Right lobe of liver (tissue), 4 donors: ENCODE data around the gene CHAF1A.

Experiments used
- POLR2A ChIP-seq: fragments of 450-650 bp; IDR thresholded peaks from one replicate; pipeline ENCODE4 v1.6.1; 2017; ENCODE audit warnings: antibody characterized with exemption, mild to moderate bottlenecking
- TF ChIP-seq, protein P1 (sequence below), 4 donors: fragments of 200-600 bp in 3 of 4; fragments of 450-650 bp in 1 of 4; IDR thresholded peaks; one replicate each; pipeline versions ENCODE4 v1.5.1 to v1.8.0; 2016 to 2022; ENCODE audit warnings: antibody characterized with exemption in 4 of 4, mild to moderate bottlenecking in 2 of 4
- donor health status: DM: no; HTN: no; CAD: no.
- donor health status: DM: no; HTN: no; CAD: no.
- donor health status: DM: no; HTN: yes; CAD: no.

DNA sequence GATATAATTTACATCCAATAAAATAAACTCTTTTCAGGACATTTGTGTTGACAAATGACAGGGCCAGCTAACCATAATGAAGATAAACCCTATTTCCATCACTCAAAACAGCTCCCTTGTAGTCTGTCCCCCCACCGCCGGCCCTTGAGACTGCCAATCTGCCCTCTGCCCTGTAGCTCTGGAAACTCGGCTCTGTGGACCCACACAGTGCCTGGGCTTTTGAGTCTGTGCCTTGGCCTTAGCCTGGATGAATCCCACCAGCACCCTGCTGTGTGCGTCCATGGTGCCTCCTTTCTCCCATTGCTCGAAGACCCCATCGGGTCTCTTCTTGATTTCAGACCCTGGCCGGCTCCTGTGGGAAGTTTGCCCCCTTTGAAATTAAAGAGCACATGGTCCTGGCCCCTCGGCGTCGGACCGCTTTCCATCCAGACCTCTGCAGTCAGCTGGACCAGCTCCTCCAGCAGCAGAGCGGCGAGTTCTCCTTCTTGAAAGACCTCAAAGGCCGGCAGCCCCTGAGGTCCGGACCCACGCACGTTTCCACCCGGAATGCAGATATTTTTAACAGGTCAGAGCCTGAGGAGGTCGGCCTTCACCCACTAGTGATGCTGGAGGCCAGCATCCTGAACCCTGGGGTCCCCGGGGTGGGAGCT, 26.0 kb downstream of the CHAF1A start:
- TF ChIP-seq, protein P1, sequence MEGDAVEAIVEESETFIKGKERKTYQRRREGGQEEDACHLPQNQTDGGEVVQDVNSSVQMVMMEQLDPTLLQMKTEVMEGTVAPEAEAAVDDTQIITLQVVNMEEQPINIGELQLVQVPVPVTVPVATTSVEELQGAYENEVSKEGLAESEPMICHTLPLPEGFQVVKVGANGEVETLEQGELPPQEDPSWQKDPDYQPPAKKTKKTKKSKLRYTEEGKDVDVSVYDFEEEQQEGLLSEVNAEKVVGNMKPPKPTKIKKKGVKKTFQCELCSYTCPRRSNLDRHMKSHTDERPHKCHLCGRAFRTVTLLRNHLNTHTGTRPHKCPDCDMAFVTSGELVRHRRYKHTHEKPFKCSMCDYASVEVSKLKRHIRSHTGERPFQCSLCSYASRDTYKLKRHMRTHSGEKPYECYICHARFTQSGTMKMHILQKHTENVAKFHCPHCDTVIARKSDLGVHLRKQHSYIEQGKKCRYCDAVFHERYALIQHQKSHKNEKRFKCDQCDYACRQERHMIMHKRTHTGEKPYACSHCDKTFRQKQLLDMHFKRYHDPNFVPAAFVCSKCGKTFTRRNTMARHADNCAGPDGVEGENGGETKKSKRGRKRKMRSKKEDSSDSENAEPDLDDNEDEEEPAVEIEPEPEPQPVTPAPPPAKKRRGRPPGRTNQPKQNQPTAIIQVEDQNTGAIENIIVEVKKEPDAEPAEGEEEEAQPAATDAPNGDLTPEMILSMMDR (IDR thresholded peaks at IDR 0.05) = no peak
- no peak for TF ChIP-seq POLR2A
